HepG2 (cell line): Measurements from ENCODE around the gene GRM4. TPM values are rescaled to one million over a fixed set of nuclear protein-coding genes. Genes with fewer than 3 reads are reported as not detected.
A peak's percentile ranks its signal among the peaks of the same experiment; 100 is the strongest.

ENCODE experiments used
- ATF7 ChIP-seq, 2 experiments: fragments of 450-650 bp in 1 of 2; sonication (generic) in 1 of 2; formaldehyde crosslinking in 1 of 2; IDR thresholded peaks; 2 replicates each; pipeline versions ENCODE4 v1.4.0 to v1.6.1; 2016 to 2020; ENCODE audit warnings: antibody characterized with exemption in 1 of 2, mild to moderate bottlenecking in 1 of 2, missing genetic modification reagents in 1 of 2
- NFIC ChIP-seq: IDR thresholded peaks from 2 replicates; pipeline ENCODE4 v1.6.1; 2012; ENCODE audit warnings: mild to moderate bottlenecking, low read length, inconsistent platforms
- PCBP1 ChIP-seq: fragments of 200-400 bp; formaldehyde crosslinking; IDR thresholded peaks from 2 replicates; pipeline ENCODE4 v1.6.1; 2017; ENCODE audit warnings: mild to moderate bottlenecking, low read depth, low read length, borderline replicate concordance
- RERE ChIP-seq: IDR thresholded peaks from 2 replicates; pipeline ENCODE4 v1.6.1; 2016; ENCODE audit warnings: low read depth, missing genetic modification reagents, missing compliant biosample characterization
- SMAD9 ChIP-seq: sonication (generic); formaldehyde crosslinking; IDR thresholded peaks from 2 replicates; pipeline ENCODE4 v1.5.1; 2020; ENCODE audit warnings: mild to moderate bottlenecking, missing genetic modification reagents
- ZBTB10 ChIP-seq: sonication (generic); formaldehyde crosslinking; IDR thresholded peaks from 2 replicates; pipeline ENCODE4 v1.4.0; 2020; ENCODE audit warnings: missing genetic modification reagents, borderline replicate concordance
- ZNF232 ChIP-seq: sonication (generic); formaldehyde crosslinking; IDR thresholded peaks from 2 replicates; pipeline ENCODE4 v1.4.0; 2020; ENCODE audit warnings: missing genetic modification reagents, borderline replicate concordance
- ZNF761 ChIP-seq: sonication (generic); formaldehyde crosslinking; conservative IDR thresholded peaks from 2 replicates; pipeline ENCODE4 v1.4.0; 2020; ENCODE audit warnings: mild to moderate bottlenecking, missing genetic modification reagents
- ZNF841 ChIP-seq: sonication (generic); formaldehyde crosslinking; IDR thresholded peaks from 2 replicates; pipeline ENCODE4 v1.8.1; 2023; ENCODE audit warnings: missing genetic modification reagents, borderline replicate concordance
- polyA plus RNA-seq, 8 experiments: library from polyadenylated mRNA; depleted of rRNA in 3 of 8; stranded (reverse) in 7 of 8; unstranded in 1 of 8; fragments of >200 nt; fragmentation: Illumina TruSeq in 4 of 8; extraction: Trizol in 4 of 8; gene quantifications; 2 replicates each; pipeline versions ENCODE4 v1.2.1 to v1.2.3, GENCODE V29; 2011 to 2016; ENCODE audit warnings: low read depth in 4 of 8, missing spikeins in 1 of 8, mixed read lengths in 1 of 8; ENCODE audit not compliant: insufficient read depth in 1 of 8
- total RNA-seq, 5 experiments: library from RNA; depleted of rRNA; stranded (reverse); fragments of >200 nt; fragmentation: Illumina TruSeq; extraction: Trizol; gene quantifications; 2 replicates each; pipeline ENCODE4 v1.2.3, GENCODE V29; 2016; ENCODE audit warnings: low read depth in 1 of 5
- TF ChIP-seq, protein P1 (sequence below): sonication (generic); formaldehyde crosslinking; IDR thresholded peaks from 2 replicates; pipeline ENCODE4 v1.5.0; 2020; ENCODE audit warnings: missing genetic modification reagents
- TF ChIP-seq, protein P2 (sequence below): sonication (generic); formaldehyde crosslinking; IDR thresholded peaks from 2 replicates; pipeline ENCODE4 v1.4.0; 2020; ENCODE audit warnings: mild to moderate bottlenecking, missing genetic modification reagents
- TF ChIP-seq, protein P3 (sequence below): sonication (generic); formaldehyde crosslinking; IDR thresholded peaks from 2 replicates; pipeline ENCODE4 v1.4.0; 2020; ENCODE audit warnings: missing genetic modification reagents
- TF ChIP-seq, protein P4 (sequence below): sonication (generic); formaldehyde crosslinking; IDR thresholded peaks from 2 replicates; pipeline ENCODE4 v1.4.0; 2020; ENCODE audit warnings: missing genetic modification reagents

Gene GRM4
- total and polyA plus RNA-seq, 2 of the 13 experiments (the other 11 are each of a cell fraction or from before 2014, with no cell fraction given), result not detected

GRCh38 chr6:34115403-34115795 is 30.5 kb downstream of the GRM4 start (continued):
- TF ChIP-seq ZNF232 (CRISPR knock-in tag) (peak; percentile 93), ATF7 (IDR thresholded peaks at IDR 0.05) (no peak), ATF7 (CRISPR knock-in tag; IDR thresholded peaks at IDR 0.05) (no peak), SMAD9 (CRISPR knock-in tag) (no peak), ZNF841 (CRISPR knock-in tag) (no peak), ZNF761 (CRISPR knock-in tag) (no peak), PCBP1 (no peak), ZBTB10 (CRISPR knock-in tag) (peak; percentile 66; the same call in 1 of the 2 replicates), NFIC (no peak), RERE (CRISPR knock-in tag) (no peak)
- TF ChIP-seq, protein P1, sequence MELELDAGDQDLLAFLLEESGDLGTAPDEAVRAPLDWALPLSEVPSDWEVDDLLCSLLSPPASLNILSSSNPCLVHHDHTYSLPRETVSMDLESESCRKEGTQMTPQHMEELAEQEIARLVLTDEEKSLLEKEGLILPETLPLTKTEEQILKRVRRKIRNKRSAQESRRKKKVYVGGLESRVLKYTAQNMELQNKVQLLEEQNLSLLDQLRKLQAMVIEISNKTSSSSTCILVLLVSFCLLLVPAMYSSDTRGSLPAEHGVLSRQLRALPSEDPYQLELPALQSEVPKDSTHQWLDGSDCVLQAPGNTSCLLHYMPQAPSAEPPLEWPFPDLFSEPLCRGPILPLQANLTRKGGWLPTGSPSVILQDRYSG (CRISPR knock-in tag), result no peak
- TF ChIP-seq, protein P2, sequence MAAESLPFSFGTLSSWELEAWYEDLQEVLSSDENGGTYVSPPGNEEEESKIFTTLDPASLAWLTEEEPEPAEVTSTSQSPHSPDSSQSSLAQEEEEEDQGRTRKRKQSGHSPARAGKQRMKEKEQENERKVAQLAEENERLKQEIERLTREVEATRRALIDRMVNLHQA, result no peak
- TF ChIP-seq, protein P3, sequence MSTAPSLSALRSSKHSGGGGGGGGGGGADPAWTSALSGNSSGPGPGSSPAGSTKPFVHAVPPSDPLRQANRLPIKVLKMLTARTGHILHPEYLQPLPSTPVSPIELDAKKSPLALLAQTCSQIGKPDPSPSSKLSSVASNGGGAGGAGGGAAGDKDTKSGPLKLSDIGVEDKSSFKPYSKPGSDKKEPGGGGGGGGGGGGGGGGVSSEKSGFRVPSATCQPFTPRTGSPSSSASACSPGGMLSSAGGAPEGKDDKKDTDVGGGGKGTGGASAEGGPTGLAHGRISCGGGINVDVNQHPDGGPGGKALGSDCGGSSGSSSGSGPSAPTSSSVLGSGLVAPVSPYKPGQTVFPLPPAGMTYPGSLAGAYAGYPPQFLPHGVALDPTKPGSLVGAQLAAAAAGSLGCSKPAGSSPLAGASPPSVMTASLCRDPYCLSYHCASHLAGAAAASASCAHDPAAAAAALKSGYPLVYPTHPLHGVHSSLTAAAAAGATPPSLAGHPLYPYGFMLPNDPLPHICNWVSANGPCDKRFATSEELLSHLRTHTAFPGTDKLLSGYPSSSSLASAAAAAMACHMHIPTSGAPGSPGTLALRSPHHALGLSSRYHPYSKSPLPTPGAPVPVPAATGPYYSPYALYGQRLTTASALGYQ (CRISPR knock-in tag), result 0 out of 2 replicates have a peak, but pooled peaks have one; percentile 43
- TF ChIP-seq, protein P4, sequence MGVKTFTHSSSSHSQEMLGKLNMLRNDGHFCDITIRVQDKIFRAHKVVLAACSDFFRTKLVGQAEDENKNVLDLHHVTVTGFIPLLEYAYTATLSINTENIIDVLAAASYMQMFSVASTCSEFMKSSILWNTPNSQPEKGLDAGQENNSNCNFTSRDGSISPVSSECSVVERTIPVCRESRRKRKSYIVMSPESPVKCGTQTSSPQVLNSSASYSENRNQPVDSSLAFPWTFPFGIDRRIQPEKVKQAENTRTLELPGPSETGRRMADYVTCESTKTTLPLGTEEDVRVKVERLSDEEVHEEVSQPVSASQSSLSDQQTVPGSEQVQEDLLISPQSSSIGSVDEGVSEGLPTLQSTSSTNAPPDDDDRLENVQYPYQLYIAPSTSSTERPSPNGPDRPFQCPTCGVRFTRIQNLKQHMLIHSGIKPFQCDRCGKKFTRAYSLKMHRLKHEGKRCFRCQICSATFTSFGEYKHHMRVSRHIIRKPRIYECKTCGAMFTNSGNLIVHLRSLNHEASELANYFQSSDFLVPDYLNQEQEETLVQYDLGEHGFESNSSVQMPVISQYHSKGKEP (CRISPR knock-in tag), result no peak
